Panc1 (cell line): Measurements from ENCODE around the gene OR2V2. TPM values are rescaled to one million over a fixed set of nuclear protein-coding genes. Genes with fewer than 3 reads are reported as not detected.

Experiments used
- ATAC-seq: fragments of 200-7000 bp; cut with Tn5 transposase; 2 replicates; pipeline ENCODE4 v1.9.1; 2020; ENCODE audit warnings: mild to moderate bottlenecking, moderate library complexity
- BruUV-seq: library from RNA; stranded (reverse); fragments of 400-500 nt; replicated peaks from 2 replicates; lab custom pipeline; 2021; lab: Mats Ljungman, UMichigan
- CTCF ChIA-PET: fragments of 300-600 bp; sonication (Branson Sonifier 250); formaldehyde crosslinking; loops from one replicate; lab custom pipeline; 2022; ENCODE audit warnings: antibody characterized with exemption; lab: Charles Lee
- POLR2A ChIA-PET: fragments of 300-600 bp; sonication (Branson Sonifier 250); formaldehyde crosslinking; loops from one replicate; lab custom pipeline; 2022; ENCODE audit warnings: antibody characterized with exemption; lab: Charles Lee
- DNase-seq: peaks from one replicate; pipeline ENCODE4 v3.0.0-alpha.2; 2010; ENCODE audit warnings: low read depth, low spot score
- H3K27ac ChIP-seq: 2 replicates; pipeline ENCODE4 v1.5.1; 2011; ENCODE audit warnings: mild to moderate bottlenecking, low read length, inconsistent platforms
- H3K27me3 ChIP-seq: fragments of 200-500 bp; sonication (Bioruptor generic); 2 replicates; pipeline ENCODE4 v1.6.0; 2014; ENCODE audit warnings: low read length, inconsistent platforms; ENCODE audit not compliant: control insufficient read depth, insufficient read depth
- H3K36me3 ChIP-seq: fragments of 200-500 bp; sonication (Bioruptor generic); 2 replicates; pipeline ENCODE4 v1.5.1; 2014; ENCODE audit warnings: inconsistent platforms, mild to moderate bottlenecking, low read length, moderate library complexity; ENCODE audit not compliant: control insufficient read depth, insufficient read depth
- H3K4me1 ChIP-seq: 2 replicates; pipeline ENCODE4 v1.5.1; 2011; ENCODE audit warnings: inconsistent platforms, mild to moderate bottlenecking, low read length, moderate library complexity; ENCODE audit not compliant: control insufficient read depth, insufficient read depth
- H3K4me3 ChIP-seq, 2 experiments: 2 replicates each; pipeline ENCODE4 v1.5.1; 2011 to 2012; ENCODE audit warnings: low read depth in 2 of 2, low read length in 2 of 2, mild to moderate bottlenecking in 2 of 2, inconsistent platforms in 1 of 2, moderate library complexity in 1 of 2
- H3K9me3 ChIP-seq: fragments of 200-500 bp; sonication (Bioruptor generic); 2 replicates; pipeline ENCODE4 v1.5.1; 2014; ENCODE audit warnings: low read depth, mild to moderate bottlenecking, inconsistent platforms, low read length, moderate library complexity; ENCODE audit not compliant: control insufficient read depth, insufficient read depth
- POLR2AphosphoS5 ChIP-seq: IDR thresholded peaks from 2 replicates; pipeline ENCODE4 v1.6.1; 2012; ENCODE audit warnings: mild to moderate bottlenecking, low read depth, low read length, moderate library complexity
- SIN3A ChIP-seq: IDR thresholded peaks from 2 replicates; pipeline ENCODE4 v1.6.1; 2012; ENCODE audit warnings: low read depth, mild to moderate bottlenecking, low read length, moderate library complexity, borderline replicate concordance; ENCODE audit not compliant: insufficient read depth
- TCF7L2 ChIP-seq: IDR thresholded peaks from 2 replicates; pipeline ENCODE4 v1.6.1; 2011; ENCODE audit warnings: mild to moderate bottlenecking, low read depth, low read length, inconsistent platforms
- in situ Hi-C: cut with HindIII; loops from 2 replicates; pipeline ENCODE4 v1.10.0; 2016; ENCODE audit warnings: low sequenced_read_pairs, low pct_unique_long_range_greater_than_20kb
- intact Hi-C: fragments of 100-400 bp; cut with micrococcal nuclease; formaldehyde crosslinking; loops from one replicate; pipeline ENCODE4 v1.10.0; 2022; ENCODE audit not compliant: unreplicated experiment
- total RNA-seq: library from RNA; stranded (reverse); gene quantifications from one replicate; pipeline ENCODE4 v1.2.1, GENCODE V29; 2021; ENCODE audit not compliant: unreplicated experiment
- TF ChIP-seq, protein P1 (sequence below), 2 experiments: IDR thresholded peaks; 2 replicates each; pipeline ENCODE4 v1.6.1; 2011 to 2012; ENCODE audit warnings: low read depth in 2 of 2, control low read depth in 1 of 2, low read length in 1 of 2, mild to moderate bottlenecking in 1 of 2, moderate library complexity in 1 of 2; ENCODE audit not compliant: insufficient read depth in 1 of 2
- TF ChIP-seq, protein P2 (sequence below): fragments of 450-650 bp; IDR thresholded peaks from 2 replicates; pipeline ENCODE4 v1.5.1; 2017; ENCODE audit warnings: mild to moderate bottlenecking

Gene OR2V2
- total RNA-seq, 1 experiment from 2014 or later, result not detected

DNA sequence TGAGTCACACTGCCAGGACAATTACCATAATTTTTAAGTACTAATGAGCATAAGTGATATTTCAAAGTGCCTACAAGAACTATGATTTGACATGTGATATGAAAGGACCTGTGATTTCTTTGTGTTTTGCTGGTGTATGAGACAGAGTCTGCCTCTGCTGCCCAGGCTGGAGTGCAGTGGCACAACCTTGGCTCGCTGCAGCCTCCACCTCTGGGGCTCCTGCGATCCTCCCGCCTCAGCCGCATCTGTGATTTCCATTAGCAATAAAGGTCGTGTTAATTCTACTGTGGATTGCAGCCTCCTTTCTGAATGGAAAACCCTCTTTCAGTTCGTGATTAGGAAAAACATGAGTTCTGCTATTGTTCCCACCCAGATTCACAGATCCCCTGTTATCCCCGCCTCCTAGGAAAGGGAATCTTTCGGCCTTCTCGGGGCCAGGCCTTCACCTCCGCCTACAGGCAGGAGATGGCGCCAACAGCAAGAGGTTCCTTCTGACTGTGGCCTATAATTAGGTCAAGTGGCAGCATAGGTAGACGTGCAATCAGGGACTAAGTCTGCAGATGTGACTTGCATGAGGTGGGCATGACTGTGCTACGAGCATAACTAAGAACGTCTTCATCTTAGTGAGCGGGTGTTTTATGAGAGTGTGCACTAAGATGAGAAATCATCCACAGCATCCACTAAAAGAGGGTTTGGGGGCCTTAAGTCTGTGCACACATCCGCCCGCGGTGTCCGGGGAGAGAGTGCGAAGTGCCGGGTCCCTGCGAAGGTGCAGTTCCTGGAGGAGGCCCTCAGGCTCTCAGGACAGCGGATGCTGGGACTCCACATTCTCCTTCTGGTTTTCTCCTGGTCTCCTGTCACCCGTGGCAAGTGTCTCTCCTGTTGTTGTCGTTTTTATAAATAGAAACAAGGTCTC, 34.5 kb downstream of the OR2V2 start:
- no peaks in the 10 kb centered on the region for H3K36me3 ChIP-seq
- H3K4me3 ChIP-seq, result no peak overlapping the region
- TF ChIP-seq SIN3A (no peak), POLR2AphosphoS5 (no peak)
- TF ChIP-seq, protein P1, sequence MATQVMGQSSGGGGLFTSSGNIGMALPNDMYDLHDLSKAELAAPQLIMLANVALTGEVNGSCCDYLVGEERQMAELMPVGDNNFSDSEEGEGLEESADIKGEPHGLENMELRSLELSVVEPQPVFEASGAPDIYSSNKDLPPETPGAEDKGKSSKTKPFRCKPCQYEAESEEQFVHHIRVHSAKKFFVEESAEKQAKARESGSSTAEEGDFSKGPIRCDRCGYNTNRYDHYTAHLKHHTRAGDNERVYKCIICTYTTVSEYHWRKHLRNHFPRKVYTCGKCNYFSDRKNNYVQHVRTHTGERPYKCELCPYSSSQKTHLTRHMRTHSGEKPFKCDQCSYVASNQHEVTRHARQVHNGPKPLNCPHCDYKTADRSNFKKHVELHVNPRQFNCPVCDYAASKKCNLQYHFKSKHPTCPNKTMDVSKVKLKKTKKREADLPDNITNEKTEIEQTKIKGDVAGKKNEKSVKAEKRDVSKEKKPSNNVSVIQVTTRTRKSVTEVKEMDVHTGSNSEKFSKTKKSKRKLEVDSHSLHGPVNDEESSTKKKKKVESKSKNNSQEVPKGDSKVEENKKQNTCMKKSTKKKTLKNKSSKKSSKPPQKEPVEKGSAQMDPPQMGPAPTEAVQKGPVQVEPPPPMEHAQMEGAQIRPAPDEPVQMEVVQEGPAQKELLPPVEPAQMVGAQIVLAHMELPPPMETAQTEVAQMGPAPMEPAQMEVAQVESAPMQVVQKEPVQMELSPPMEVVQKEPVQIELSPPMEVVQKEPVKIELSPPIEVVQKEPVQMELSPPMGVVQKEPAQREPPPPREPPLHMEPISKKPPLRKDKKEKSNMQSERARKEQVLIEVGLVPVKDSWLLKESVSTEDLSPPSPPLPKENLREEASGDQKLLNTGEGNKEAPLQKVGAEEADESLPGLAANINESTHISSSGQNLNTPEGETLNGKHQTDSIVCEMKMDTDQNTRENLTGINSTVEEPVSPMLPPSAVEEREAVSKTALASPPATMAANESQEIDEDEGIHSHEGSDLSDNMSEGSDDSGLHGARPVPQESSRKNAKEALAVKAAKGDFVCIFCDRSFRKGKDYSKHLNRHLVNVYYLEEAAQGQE (IDR thresholded peaks at IDR 0.05; ENCODE audit: insufficient read depth in 1 of 2, low read depth in 2 of 2, low read length in 1 of 2), result no peak
- TF ChIP-seq, protein P2, sequence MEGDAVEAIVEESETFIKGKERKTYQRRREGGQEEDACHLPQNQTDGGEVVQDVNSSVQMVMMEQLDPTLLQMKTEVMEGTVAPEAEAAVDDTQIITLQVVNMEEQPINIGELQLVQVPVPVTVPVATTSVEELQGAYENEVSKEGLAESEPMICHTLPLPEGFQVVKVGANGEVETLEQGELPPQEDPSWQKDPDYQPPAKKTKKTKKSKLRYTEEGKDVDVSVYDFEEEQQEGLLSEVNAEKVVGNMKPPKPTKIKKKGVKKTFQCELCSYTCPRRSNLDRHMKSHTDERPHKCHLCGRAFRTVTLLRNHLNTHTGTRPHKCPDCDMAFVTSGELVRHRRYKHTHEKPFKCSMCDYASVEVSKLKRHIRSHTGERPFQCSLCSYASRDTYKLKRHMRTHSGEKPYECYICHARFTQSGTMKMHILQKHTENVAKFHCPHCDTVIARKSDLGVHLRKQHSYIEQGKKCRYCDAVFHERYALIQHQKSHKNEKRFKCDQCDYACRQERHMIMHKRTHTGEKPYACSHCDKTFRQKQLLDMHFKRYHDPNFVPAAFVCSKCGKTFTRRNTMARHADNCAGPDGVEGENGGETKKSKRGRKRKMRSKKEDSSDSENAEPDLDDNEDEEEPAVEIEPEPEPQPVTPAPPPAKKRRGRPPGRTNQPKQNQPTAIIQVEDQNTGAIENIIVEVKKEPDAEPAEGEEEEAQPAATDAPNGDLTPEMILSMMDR, result peak; percentile 91
- CTCF ChIA-PET, result no interaction called here
- H3K27me3 ChIP-seq, result no peaks in the 10 kb centered on the region
- no TSS peak for BruUV-seq
- peaks cover 12% of the 10 kb centered on the region for H3K4me1 ChIP-seq
- in situ Hi-C loops (no loop called here), intact Hi-C loops (loop anchor here (10.0 kb wide), 1 partner anchor 377 kb away; the partner anchor contains the start of gene MGAT1)
- H3K9me3 ChIP-seq, result no peaks in the 10 kb centered on the region
- no peak for DNase-seq
- POLR2A ChIA-PET, result no interaction called here
- no peak overlapping the region for H3K27ac ChIP-seq
- peak; percentile 83 for ATAC-seq

DNA sequence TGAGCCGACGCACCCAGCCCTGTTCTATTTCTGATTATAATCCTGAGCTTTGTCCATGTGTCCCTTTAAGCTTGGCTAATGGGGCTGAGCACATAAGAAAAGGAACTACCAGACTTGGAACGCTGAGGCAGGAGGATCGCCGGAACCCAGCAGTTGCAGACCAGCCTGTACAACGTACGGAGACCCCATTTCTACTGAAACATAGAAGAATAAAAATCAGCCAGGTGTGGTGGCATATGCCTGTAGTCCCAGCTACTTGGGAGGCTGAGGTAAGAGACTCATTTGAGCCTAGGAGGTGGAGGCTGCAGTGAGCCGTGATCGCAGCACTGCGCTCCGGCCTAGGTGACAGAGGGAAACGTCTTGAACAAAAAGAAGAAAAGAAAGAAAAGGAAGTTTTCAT, 35.3 kb downstream of the OR2V2 start:
- Histone ChIP-seq H3K4me1 (peaks cover 12% of the 10 kb centered on the region), H3K27ac (no peak overlapping the region), H3K27me3 (no peaks in the 10 kb centered on the region), H3K36me3 (no peaks in the 10 kb centered on the region), H3K4me3 (no peak overlapping the region), H3K9me3 (no peaks in the 10 kb centered on the region)
- no TSS peak for BruUV-seq
- ATAC-seq (no peak), DNase-seq (no peak)
- ChIA-PET POLR2A (no interaction called here), CTCF (no interaction called here)
- TF ChIP-seq, protein P2, result no peak
- TF ChIP-seq SIN3A (no peak), TCF7L2 (no peak), POLR2AphosphoS5 (no peak)
- intact Hi-C loops (loop anchor here (10.0 kb wide), 1 partner anchor 378 kb away; the partner anchor contains the start of gene MGAT1), in situ Hi-C loops (no loop called here)
